Measurements from ENCODE around the gene BLOC1S5. TPM values are rescaled to one million over a fixed set of nuclear protein-coding genes. Genes with fewer than 3 reads are reported as not detected.

Gene BLOC1S5
- total and polyA plus RNA-seq, 2 of the 13 experiments (the other 11 are each of a cell fraction or from before 2014, with no cell fraction given): 10.5 to 41.5 TPM

GRCh38 chr6:8085053-8085511, 20.9 kb upstream of the BLOC1S5 start (continued):
- TF ChIP-seq REL (CRISPR knock-in tag; conservative IDR thresholded peaks at IDR 0.05): no peak
- TF ChIP-seq MAZ (IDR thresholded peaks at IDR 0.05; ENCODE audit: borderline replicate concordance, low read depth, low read length): no peak
- no peak for TF ChIP-seq MAZ (CRISPR knock-in tag; IDR thresholded peaks at IDR 0.05; ENCODE audit: low read depth)
- TF ChIP-seq, protein P1, sequence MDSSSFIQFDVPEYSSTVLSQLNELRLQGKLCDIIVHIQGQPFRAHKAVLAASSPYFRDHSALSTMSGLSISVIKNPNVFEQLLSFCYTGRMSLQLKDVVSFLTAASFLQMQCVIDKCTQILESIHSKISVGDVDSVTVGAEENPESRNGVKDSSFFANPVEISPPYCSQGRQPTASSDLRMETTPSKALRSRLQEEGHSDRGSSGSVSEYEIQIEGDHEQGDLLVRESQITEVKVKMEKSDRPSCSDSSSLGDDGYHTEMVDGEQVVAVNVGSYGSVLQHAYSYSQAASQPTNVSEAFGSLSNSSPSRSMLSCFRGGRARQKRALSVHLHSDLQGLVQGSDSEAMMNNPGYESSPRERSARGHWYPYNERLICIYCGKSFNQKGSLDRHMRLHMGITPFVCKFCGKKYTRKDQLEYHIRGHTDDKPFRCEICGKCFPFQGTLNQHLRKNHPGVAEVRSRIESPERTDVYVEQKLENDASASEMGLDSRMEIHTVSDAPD (CRISPR knock-in tag; IDR thresholded peaks at IDR 0.05): peak; percentile 26; the same call in 1 of the 2 replicates
- TF ChIP-seq NFIC (IDR thresholded peaks at IDR 0.05; ENCODE audit: low read length): peak; percentile 90
- TF ChIP-seq SIN3B (IDR thresholded peaks at IDR 0.05; ENCODE audit: low read length): no peak
- peak; percentile 93 for TF ChIP-seq NR2C2 (CRISPR knock-in tag; IDR thresholded peaks at IDR 0.05; ENCODE audit: borderline replicate concordance)
- no peak for TF ChIP-seq HCFC1 (IDR thresholded peaks at IDR 0.05; ENCODE audit: low read depth, low read length)
- TF ChIP-seq IRF9 (CRISPR knock-in tag; IDR thresholded peaks at IDR 0.05; ENCODE audit: borderline replicate concordance): no peak
- no peak for TF ChIP-seq DZIP1 (CRISPR knock-in tag; IDR thresholded peaks at IDR 0.05)
- no peak for TF ChIP-seq NKX3-1 (CRISPR knock-in tag; IDR thresholded peaks at IDR 0.05)
- no peak for TF ChIP-seq PTBP1 (IDR thresholded peaks at IDR 0.05; ENCODE audit: low read depth, low read length, poor library complexity, severe bottlenecking)
- TF ChIP-seq HES4 (CRISPR knock-in tag; IDR thresholded peaks at IDR 0.05; ENCODE audit: borderline replicate concordance): no peak
- no peak for TF ChIP-seq GABPA (IDR thresholded peaks at IDR 0.05; ENCODE audit: low read depth, low read length)
- peak; percentile 67 for TF ChIP-seq GABPA (CRISPR knock-in tag; IDR thresholded peaks at IDR 0.05; ENCODE audit: low read depth)
- TF ChIP-seq, protein P2, sequence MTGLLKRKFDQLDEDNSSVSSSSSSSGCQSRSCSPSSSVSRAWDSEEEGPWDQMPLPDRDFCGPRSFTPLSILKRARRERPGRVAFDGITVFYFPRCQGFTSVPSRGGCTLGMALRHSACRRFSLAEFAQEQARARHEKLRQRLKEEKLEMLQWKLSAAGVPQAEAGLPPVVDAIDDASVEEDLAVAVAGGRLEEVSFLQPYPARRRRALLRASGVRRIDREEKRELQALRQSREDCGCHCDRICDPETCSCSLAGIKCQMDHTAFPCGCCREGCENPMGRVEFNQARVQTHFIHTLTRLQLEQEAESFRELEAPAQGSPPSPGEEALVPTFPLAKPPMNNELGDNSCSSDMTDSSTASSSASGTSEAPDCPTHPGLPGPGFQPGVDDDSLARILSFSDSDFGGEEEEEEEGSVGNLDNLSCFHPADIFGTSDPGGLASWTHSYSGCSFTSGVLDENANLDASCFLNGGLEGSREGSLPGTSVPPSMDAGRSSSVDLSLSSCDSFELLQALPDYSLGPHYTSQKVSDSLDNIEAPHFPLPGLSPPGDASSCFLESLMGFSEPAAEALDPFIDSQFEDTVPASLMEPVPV (CRISPR knock-in tag; IDR thresholded peaks at IDR 0.05): no peak
- no peak for TF ChIP-seq PAX8 (CRISPR knock-in tag; IDR thresholded peaks at IDR 0.05; ENCODE audit: borderline replicate concordance)
- no peak for TF ChIP-seq ZNF543 (CRISPR knock-in tag; IDR thresholded peaks at IDR 0.05)
- TF ChIP-seq ZNF460 (CRISPR knock-in tag; IDR thresholded peaks at IDR 0.05; ENCODE audit: borderline replicate concordance): no peak
- TF ChIP-seq ZNF775 (CRISPR knock-in tag; IDR thresholded peaks at IDR 0.05; ENCODE audit: borderline replicate concordance): no peak
- TF ChIP-seq ZNF274 (CRISPR knock-in tag; IDR thresholded peaks at IDR 0.05): no peak
- peak; percentile 87; the same call in 1 of the 2 replicates for TF ChIP-seq NCOR1 (IDR thresholded peaks at IDR 0.05; ENCODE audit: borderline replicate concordance, low read length)
- no peak; the same call in 2 of the 3 replicates for TF ChIP-seq MXI1 (IDR thresholded peaks at IDR 0.05; ENCODE audit: borderline replicate concordance, low read depth, low read length)
